Smooth muscle cell (in vitro differentiated cells): ENCODE measurements around the gene PDE4A. TPM values are rescaled to one million over a fixed set of nuclear protein-coding genes. Genes with fewer than 3 reads are reported as not detected.
A peak's percentile ranks its signal among the peaks of the same experiment; 100 is the strongest.

Experiments
- DNase-seq: peaks from one replicate; lab custom pipeline; 2025; ENCODE audit not compliant: unreplicated experiment; lab: John Stamatoyannopoulos, UW
- H2AFZ ChIP-seq: fragments of 200-600 bp; sonication (generic); 2 replicates; pipeline ENCODE4 v1.6.0; 2016; ENCODE audit warnings: antibody characterized with exemption, low read depth, mild to moderate bottlenecking
- H3F3A ChIP-seq: fragments of 200-600 bp; sonication (generic); 2 replicates; pipeline ENCODE4 v1.6.0; 2017; ENCODE audit warnings: antibody characterized with exemption, low read depth
- H3K27ac ChIP-seq: fragments of 200-600 bp; sonication (generic); 2 replicates; pipeline ENCODE4 v1.5.1; 2016; ENCODE audit warnings: low read depth, mild to moderate bottlenecking
- H3K27me3 ChIP-seq: fragments of 200-600 bp; sonication (generic); 2 replicates; pipeline ENCODE4 v1.6.1; 2016; ENCODE audit warnings: low read depth, mild to moderate bottlenecking
- H3K36me3 ChIP-seq: fragments of 200-600 bp; sonication (generic); 2 replicates; pipeline ENCODE4 v1.5.1; 2016; ENCODE audit warnings: low read depth
- H3K4me1 ChIP-seq: fragments of 200-600 bp; sonication (generic); 2 replicates; pipeline ENCODE4 v1.5.1; 2016; ENCODE audit warnings: low read depth
- H3K4me2 ChIP-seq: fragments of 200-600 bp; sonication (generic); 2 replicates; pipeline ENCODE4 v1.6.0; 2016; ENCODE audit warnings: mild to moderate bottlenecking
- H3K4me3 ChIP-seq: fragments of 200-600 bp; sonication (generic); 2 replicates; pipeline ENCODE4 v1.5.1; 2016; ENCODE audit warnings: mild to moderate bottlenecking
- H3K79me2 ChIP-seq: fragments of 200-600 bp; sonication (generic); 2 replicates; pipeline ENCODE4 v1.6.0; 2016; ENCODE audit warnings: low read depth, mild to moderate bottlenecking
- H3K9ac ChIP-seq: fragments of 200-600 bp; sonication (generic); 2 replicates; pipeline ENCODE4 v1.6.0; 2016; ENCODE audit warnings: low read depth
- H3K9me3 ChIP-seq: fragments of 200-600 bp; sonication (generic); replicated peaks from 2 replicates; pipeline ENCODE4 v1.5.1; 2016; ENCODE audit warnings: low read depth
- H4K20me1 ChIP-seq: fragments of 200-600 bp; sonication (generic); 2 replicates; pipeline ENCODE4 v1.6.0; 2016; ENCODE audit warnings: low read depth
- WGBS: methylation state at CpG from one replicate; pipeline ENCODE4 v1.1.7; 2016; ENCODE audit warnings: low lambda C conversion rate; 5-methylcytosine and 5-hydroxymethylcytosine counted together
- microRNA counts: library from miRNA; unstranded; fragments of <30 nt; microRNA quantifications from one replicate; lab custom pipeline; 2016
- microRNA-seq: library from miRNA; unstranded; fragments of <30 nt; microRNA quantifications from one replicate; pipeline ENCODE4, GENCODE V29; 2016; ENCODE audit warnings: borderline number of aligned reads
- polyA plus RNA-seq: library from polyadenylated mRNA; unstranded; fragments of >200 nt; fragmentation: Nextera tagmentation; extraction: Ambion mirVana; gene quantifications from 2 replicates; pipeline ENCODE4 v1.2.1, GENCODE V29; 2016
- total RNA-seq: library from RNA; depleted of rRNA; stranded (reverse); fragments of >200 nt; gene quantifications from 2 replicates; pipeline ENCODE4 v1.2.3, GENCODE V29; 2014
- TF ChIP-seq, protein P1 (sequence below): fragments of 200-600 bp; sonication (generic); IDR thresholded peaks from 2 replicates; pipeline ENCODE4 v1.5.1; 2017; ENCODE audit warnings: borderline replicate concordance, mild to moderate bottlenecking, antibody characterized with exemption; ENCODE audit not compliant: insufficient read depth, poor library complexity, severe bottlenecking

The PDE4A gene
- total and polyA plus RNA-seq, 2 experiments from 2014 or later: 2.7 to 16.4 TPM

DNA sequence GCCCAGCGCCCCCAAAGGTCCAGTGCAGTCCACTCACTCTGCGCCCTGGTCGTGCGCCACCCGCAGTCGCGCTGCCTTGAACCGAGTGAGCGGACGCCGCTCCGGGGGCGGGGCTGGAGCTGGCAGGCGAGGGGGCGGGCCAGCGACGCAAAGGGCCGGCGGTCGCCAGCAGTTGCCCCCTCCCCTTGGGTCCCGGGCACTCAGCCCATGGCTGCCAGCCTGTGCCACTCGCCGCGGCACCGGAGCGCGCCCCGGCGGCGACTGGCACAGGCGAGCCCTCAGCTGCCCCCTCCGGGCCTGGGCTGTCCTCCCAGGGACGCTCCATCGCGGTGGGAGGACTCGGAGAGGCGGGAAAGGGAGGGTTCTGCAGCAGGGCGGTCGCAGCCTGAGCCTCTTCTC, 97.0 kb downstream of the PDE4A start, which contains the start of gene S1PR5:
Gene S1PR5 (minus strand): TSS at position 87 of the 399 bp plus-strand sequence. CDS start 2,436 bp downstream, outside the sequence.
- peak; percentile 50 for DNase-seq
- Histone ChIP-seq H3F3A (no peaks in the 10 kb centered on the region), H4K20me1 (no peaks in the 10 kb centered on the region), H3K4me1 (peaks cover 12% of the 10 kb centered on the region), H2AFZ (peak within 1 kb of the TSS; percentile 73), H3K4me2 (peak within 1 kb of the TSS; percentile 93), H3K79me2 (peaks cover 16% of the 10 kb centered on the region), H3K27ac (no peak within 1 kb of the TSS), H3K4me3 (peak within 1 kb of the TSS; percentile 54), H3K9ac (no peak within 1 kb of the TSS), H3K27me3 (peaks cover 19% of the 10 kb centered on the region), H3K9me3 (no peaks in the 10 kb centered on the region), H3K36me3 (no peaks in the 10 kb centered on the region)
- TF ChIP-seq, protein P1, sequence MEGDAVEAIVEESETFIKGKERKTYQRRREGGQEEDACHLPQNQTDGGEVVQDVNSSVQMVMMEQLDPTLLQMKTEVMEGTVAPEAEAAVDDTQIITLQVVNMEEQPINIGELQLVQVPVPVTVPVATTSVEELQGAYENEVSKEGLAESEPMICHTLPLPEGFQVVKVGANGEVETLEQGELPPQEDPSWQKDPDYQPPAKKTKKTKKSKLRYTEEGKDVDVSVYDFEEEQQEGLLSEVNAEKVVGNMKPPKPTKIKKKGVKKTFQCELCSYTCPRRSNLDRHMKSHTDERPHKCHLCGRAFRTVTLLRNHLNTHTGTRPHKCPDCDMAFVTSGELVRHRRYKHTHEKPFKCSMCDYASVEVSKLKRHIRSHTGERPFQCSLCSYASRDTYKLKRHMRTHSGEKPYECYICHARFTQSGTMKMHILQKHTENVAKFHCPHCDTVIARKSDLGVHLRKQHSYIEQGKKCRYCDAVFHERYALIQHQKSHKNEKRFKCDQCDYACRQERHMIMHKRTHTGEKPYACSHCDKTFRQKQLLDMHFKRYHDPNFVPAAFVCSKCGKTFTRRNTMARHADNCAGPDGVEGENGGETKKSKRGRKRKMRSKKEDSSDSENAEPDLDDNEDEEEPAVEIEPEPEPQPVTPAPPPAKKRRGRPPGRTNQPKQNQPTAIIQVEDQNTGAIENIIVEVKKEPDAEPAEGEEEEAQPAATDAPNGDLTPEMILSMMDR: no peak
- 2% methylated on average over 28 of the region's 39 CpGs for WGBS

DNA sequence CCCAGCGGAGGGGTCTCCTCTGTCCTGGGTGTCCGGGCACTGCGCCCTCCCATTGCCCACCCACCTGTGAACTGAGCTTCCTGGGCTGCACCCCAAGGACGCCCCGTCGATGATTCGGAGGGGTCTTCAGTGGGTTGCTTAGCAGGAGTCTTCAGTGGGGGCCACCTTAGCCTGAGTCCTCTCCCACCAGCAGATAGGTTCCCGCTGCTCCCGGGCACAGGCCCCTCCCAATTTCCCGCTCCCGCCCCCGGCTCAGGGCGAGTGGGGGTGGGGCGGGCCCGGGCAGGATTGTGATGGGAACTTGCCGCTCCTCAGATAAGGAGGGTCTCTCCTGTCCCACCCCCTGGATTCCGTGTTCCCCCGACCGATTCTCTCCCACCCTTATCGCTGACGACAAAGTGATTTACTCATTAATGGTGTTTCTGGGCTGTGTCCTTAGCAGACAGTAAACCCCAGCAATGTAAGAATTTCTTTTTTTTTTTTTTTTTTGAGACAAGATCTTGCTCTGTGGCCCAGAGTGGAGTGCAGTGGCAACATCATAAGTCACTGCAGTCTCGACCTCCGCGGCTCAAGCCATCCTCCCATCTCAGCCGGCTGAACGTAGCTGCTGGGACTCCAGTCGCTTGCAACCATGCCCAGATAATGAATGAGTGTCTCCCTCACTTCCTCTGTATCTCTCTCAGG, 97.6 kb downstream of the PDE4A start:
- Histone ChIP-seq H3K9ac (no peak overlapping the region), H3K4me3 (peak overlapping the region; percentile 54), H4K20me1 (no peaks in the 10 kb centered on the region), H2AFZ (peak overlapping the region; percentile 73), H3K4me1 (peaks cover 12% of the 10 kb centered on the region), H3K9me3 (no peaks in the 10 kb centered on the region), H3K27me3 (peaks cover 19% of the 10 kb centered on the region), H3K36me3 (no peaks in the 10 kb centered on the region), H3K4me2 (peak overlapping the region; percentile 93), H3K79me2 (peaks cover 16% of the 10 kb centered on the region), H3F3A (no peaks in the 10 kb centered on the region), H3K27ac (no peak overlapping the region)
- 4% methylated on average over 18 of the region's 27 CpGs for WGBS
- TF ChIP-seq, protein P1: no peak
- DNase-seq: peak; percentile 50

DNA sequence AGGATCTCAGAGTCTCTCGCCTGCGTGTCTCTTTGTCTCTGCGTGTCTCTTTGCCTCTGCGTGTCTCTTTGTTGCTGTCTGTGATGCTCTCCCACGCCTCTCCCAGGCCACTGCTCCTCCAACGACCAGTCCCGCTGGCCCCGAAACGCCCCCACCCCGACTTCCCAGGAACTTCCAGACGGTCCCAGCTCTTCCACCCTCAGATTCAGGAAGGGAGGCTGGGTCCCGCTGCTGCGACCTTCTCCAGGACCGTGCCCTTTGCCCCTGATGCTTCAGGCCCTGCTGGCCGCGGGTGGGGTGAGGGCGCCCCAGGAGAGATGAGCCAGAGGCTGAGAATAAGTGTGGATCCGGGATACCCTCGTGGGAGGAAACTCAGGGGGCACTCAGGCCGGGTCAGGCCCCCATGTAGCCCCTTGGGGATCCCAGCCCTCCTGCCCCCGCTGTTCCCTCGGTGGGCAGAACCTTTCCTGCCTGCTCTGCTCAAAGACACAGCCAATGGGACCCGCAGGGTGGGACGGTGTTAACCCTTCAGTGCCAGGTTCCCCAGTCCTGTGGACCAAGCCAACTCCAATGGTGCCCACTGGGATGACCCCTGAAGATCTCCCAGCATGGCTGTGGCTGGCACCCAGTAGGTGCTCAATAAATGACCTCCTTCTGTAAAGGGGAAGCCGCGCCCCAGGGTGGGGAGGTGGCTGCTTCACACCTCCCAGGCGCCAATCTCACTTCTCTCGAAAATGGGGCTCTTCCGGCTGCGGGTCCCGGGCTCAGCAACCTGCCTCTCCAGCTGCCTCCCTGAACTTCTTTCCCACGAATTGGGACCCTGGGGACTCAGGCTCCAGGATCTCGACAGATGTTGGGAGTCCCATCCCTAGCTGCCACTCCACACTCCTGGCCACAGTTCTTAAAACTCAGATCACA, 98.4 kb downstream of the PDE4A start:
- no peak overlapping the region for H3K27ac ChIP-seq
- DNase-seq: no peak
- no peaks in the 10 kb centered on the region for H3K9me3 ChIP-seq
- no peak overlapping the region for H3K9ac ChIP-seq
- peaks cover 15% of the 10 kb centered on the region for H3K27me3 ChIP-seq
- peak overlapping the region; percentile 54 for H3K4me3 ChIP-seq
- peak overlapping the region; percentile 73 for H2AFZ ChIP-seq
- WGBS: 34% methylated on average over 32 of the region's 33 CpGs
- TF ChIP-seq, protein P1: no peak
- H3K4me1 ChIP-seq: peaks cover 12% of the 10 kb centered on the region
- H3K79me2 ChIP-seq: peaks cover 16% of the 10 kb centered on the region
- H3K36me3 ChIP-seq: no peaks in the 10 kb centered on the region
- H4K20me1 ChIP-seq: no peaks in the 10 kb centered on the region
- H3F3A ChIP-seq: no peaks in the 10 kb centered on the region
- H3K4me2 ChIP-seq: peak overlapping the region; percentile 93

MicroRNAs within 50 kb of the gene (microRNA counts, 767-probe panel; counts per million panel counts)
- microRNA hsa-miR-1181 (lab: Ali Mortazavi, UCI): 183 counts per million

Small RNA genes within 50 kb of the gene (microRNA-seq; reads per million reads assigned to microRNA genes)
- not detected for gene MIR1181

Other genes with a start within 250 kb of the PDE4A start
- 37.6 and 39.5 TPM in 2 replicates for gene DNMT1, start 225.6 kb upstream of the PDE4A start, total RNA-seq
- 56.7 and 78.4 TPM in 2 replicates for gene DNMT1, start 225.6 kb upstream of the PDE4A start, polyA plus RNA-seq
- gene S1PR2, start 189.2 kb upstream of the PDE4A start, total RNA-seq: 6.4 and 9.8 TPM in 2 replicates
- 6.5 and 7.4 TPM in 2 replicates for gene S1PR2, start 189.2 kb upstream of the PDE4A start, polyA plus RNA-seq
- 36.4 and 47.8 TPM in 2 replicates for gene MRPL4, start 168.3 kb upstream of the PDE4A start, total RNA-seq
- 63.5 and 72.1 TPM in 2 replicates for gene MRPL4, start 168.3 kb upstream of the PDE4A start, polyA plus RNA-seq
- gene ICAM1, start 149.4 kb upstream of the PDE4A start, total RNA-seq: 4.6 and 10.4 TPM in 2 replicates
- 9.2 and 9.7 TPM in 2 replicates for gene ICAM1, start 149.4 kb upstream of the PDE4A start, polyA plus RNA-seq
- gene ICAM4, start 133.6 kb upstream of the PDE4A start, total RNA-seq: 0.90 and 1.9 TPM in 2 replicates
- 2.2 and 3.4 TPM in 2 replicates for gene ICAM4, start 133.6 kb upstream of the PDE4A start, polyA plus RNA-seq
- 1.9 and 4.0 TPM in 2 replicates for gene ICAM5, start 130.6 kb upstream of the PDE4A start, total RNA-seq
- gene ICAM5, start 130.6 kb upstream of the PDE4A start, polyA plus RNA-seq: 4.4 and 6.4 TPM in 2 replicates
- 2.9 TPM in 1 of 2 replicates, not detected in the other for gene ZGLP1, start 110.7 kb upstream of the PDE4A start, total RNA-seq
- 4.8 and 6.1 TPM in 2 replicates for gene ZGLP1, start 110.7 kb upstream of the PDE4A start, polyA plus RNA-seq
- gene FDX2, start 104.5 kb upstream of the PDE4A start, total RNA-seq: 7.6 and 15.3 TPM in 2 replicates
- 39.1 and 46.0 TPM in 2 replicates for gene FDX2, start 104.5 kb upstream of the PDE4A start, polyA plus RNA-seq
- 8.3 and 18.3 TPM in 2 replicates for gene RAVER1, start 87.0 kb upstream of the PDE4A start, total RNA-seq
- 35.5 and 43.0 TPM in 2 replicates for gene RAVER1, start 87.0 kb upstream of the PDE4A start, polyA plus RNA-seq
- gene ICAM3, start 80.9 kb upstream of the PDE4A start, total RNA-seq: 4.5 and 6.5 TPM in 2 replicates
- 29.3 and 31.3 TPM in 2 replicates for gene ICAM3, start 80.9 kb upstream of the PDE4A start, polyA plus RNA-seq
- gene TYK2, start 40.0 kb upstream of the PDE4A start, total RNA-seq: 52.5 and 53.1 TPM in 2 replicates
- gene TYK2, start 40.0 kb upstream of the PDE4A start, polyA plus RNA-seq: 90.8 and 98.4 TPM in 2 replicates
- 98.4 and 103 TPM in 2 replicates for gene CDC37, start 17.0 kb upstream of the PDE4A start, total RNA-seq
- 186 and 198 TPM in 2 replicates for gene CDC37, start 17.0 kb upstream of the PDE4A start, polyA plus RNA-seq
- gene KEAP1, start 82.8 kb downstream of the PDE4A start, total RNA-seq: 24.9 and 39.3 TPM in 2 replicates
- gene KEAP1, start 82.8 kb downstream of the PDE4A start, polyA plus RNA-seq: 53.1 and 60.4 TPM in 2 replicates
- 5.3 and 6.3 TPM in 2 replicates for gene S1PR5, start 96.9 kb downstream of the PDE4A start, total RNA-seq
- gene S1PR5, start 96.9 kb downstream of the PDE4A start, polyA plus RNA-seq: 6.8 and 9.0 TPM in 2 replicates
- 12.9 and 13.8 TPM in 2 replicates for gene ATG4D, start 123.4 kb downstream of the PDE4A start, total RNA-seq
- gene ATG4D, start 123.4 kb downstream of the PDE4A start, polyA plus RNA-seq: 19.0 and 29.7 TPM in 2 replicates
- 4.9 and 7.1 TPM in 2 replicates for gene KRI1, start 145.5 kb downstream of the PDE4A start, total RNA-seq
- 10.1 and 18.0 TPM in 2 replicates for gene KRI1, start 145.5 kb downstream of the PDE4A start, polyA plus RNA-seq
- gene CDKN2D, start 148.4 kb downstream of the PDE4A start, total RNA-seq: 5.4 and 10.1 TPM in 2 replicates
- 22.2 and 25.3 TPM in 2 replicates for gene CDKN2D, start 148.4 kb downstream of the PDE4A start, polyA plus RNA-seq
- 19.8 and 37.1 TPM in 2 replicates for gene AP1M2, start 166.8 kb downstream of the PDE4A start, total RNA-seq
- gene AP1M2, start 166.8 kb downstream of the PDE4A start, polyA plus RNA-seq: 8.8 and 30.2 TPM in 2 replicates
- gene SLC44A2, start 205.0 kb downstream of the PDE4A start, total RNA-seq: 59.7 and 79.5 TPM in 2 replicates
- 123 and 156 TPM in 2 replicates for gene SLC44A2, start 205.0 kb downstream of the PDE4A start, polyA plus RNA-seq
- 78.0 and 125 TPM in 2 replicates for gene ILF3, start 233.8 kb downstream of the PDE4A start, total RNA-seq
- gene ILF3, start 233.8 kb downstream of the PDE4A start, polyA plus RNA-seq: 108 and 118 TPM in 2 replicates